Stimulated activated CD4-positive, alpha-beta T cell treated with anti-CD3 and anti-CD28 coated beads, Interleukin-4, amount 100 ng/mL, for 48 hours (primary cell): ENCODE measurements around the gene ADGRF3.
"Not testable (repeated sequence)": the region's sequence is repeated elsewhere in the genome, so short reads cannot be mapped to it uniquely, and the experiment has no call there.

ENCODE experiments used
- DNase-seq, 2 donors: peaks; one replicate each; pipeline ENCODE4 v3.0.0-alpha.2; 2020; ENCODE audit warnings: low read depth in 2 of 2

The ADGRF3 gene, protein sequence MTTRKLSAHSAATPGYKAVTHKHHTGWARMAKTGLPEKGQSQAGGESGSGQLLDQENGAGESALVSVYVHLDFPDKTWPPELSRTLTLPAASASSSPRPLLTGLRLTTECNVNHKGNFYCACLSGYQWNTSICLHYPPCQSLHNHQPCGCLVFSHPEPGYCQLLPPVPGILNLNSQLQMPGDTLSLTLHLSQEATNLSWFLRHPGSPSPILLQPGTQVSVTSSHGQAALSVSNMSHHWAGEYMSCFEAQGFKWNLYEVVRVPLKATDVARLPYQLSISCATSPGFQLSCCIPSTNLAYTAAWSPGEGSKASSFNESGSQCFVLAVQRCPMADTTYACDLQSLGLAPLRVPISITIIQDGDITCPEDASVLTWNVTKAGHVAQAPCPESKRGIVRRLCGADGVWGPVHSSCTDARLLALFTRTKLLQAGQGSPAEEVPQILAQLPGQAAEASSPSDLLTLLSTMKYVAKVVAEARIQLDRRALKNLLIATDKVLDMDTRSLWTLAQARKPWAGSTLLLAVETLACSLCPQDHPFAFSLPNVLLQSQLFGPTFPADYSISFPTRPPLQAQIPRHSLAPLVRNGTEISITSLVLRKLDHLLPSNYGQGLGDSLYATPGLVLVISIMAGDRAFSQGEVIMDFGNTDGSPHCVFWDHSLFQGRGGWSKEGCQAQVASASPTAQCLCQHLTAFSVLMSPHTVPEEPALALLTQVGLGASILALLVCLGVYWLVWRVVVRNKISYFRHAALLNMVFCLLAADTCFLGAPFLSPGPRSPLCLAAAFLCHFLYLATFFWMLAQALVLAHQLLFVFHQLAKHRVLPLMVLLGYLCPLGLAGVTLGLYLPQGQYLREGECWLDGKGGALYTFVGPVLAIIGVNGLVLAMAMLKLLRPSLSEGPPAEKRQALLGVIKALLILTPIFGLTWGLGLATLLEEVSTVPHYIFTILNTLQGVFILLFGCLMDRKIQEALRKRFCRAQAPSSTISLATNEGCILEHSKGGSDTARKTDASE

GRCh38 chr2:26346454-26347053 is at the start of gene ADGRF3:
Gene ADGRF3, minus strand, starts transcription at chr2:26346789. Its CDS starts 555 bp downstream, at chr2:26346234.
- peak; percentile 47 to 49 for DNase-seq

DNA sequence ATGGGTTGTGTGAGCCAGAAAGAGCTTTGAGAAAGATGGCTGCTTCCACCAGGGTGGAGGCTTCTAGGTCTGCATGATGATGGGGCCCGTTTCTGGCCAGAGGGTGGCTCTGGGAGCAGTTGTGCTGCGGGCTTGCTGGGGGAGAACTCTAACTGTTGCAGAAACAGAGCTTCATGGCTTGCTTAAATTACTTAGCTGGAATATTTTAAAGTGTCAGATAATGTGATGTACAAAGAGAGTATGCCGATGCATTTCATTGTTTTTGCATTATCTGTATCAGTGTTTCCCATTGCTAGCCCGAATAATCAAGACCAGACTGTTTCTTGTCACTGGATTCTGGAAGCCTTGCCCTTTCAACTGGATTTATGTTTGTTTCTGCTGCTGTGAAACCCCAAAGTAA is 48.8 kb upstream of the ADGRF3 start:
- DNase-seq, result no peak

GRCh38 chr2:26394694-26395093 is 48.1 kb upstream of the ADGRF3 start:
- DNase-seq, result no peak

GRCh38 chr2:26387189-26387588 is 40.6 kb upstream of the ADGRF3 start:
- no peak for DNase-seq

DNA sequence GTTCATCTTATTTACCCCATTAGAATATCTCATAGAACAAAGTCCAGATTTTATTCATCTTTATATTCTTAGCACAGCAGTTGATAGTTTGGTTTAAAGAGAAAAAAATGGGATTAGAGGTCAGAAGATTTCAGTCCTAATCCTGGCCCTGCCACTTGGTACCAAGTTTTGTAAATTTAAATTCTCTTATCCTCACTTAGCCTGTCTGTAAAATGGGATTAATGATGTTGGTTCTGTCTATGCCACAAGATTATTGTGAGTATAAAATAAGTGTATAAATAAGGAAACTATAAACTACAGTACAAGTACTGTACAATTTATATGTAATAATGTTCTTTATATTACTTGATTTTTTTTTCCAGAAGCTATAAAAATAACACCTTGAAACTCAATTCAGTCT is 38.0 kb upstream of the ADGRF3 start:
- no peak for DNase-seq

DNA sequence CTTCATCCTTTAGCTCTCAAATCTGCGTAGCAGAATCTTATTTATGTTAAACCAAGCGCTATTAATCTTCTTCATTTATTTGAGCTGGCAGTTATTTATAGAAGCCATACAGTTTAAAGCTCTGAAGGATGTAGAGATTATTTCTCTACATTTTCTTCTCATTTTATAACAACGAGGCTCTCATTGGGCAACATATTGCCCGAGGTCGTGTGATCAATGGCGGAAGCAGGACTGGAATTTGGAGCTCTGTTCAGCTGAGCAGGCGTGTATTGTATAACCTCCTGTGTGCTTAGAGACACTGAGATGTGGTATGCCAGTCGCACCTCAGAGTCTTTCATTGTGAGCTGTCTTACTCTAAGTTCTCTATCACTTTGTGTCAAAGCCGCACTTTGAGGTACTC is 37.6 kb upstream of the ADGRF3 start:
- DNase-seq, result no peak

DNA sequence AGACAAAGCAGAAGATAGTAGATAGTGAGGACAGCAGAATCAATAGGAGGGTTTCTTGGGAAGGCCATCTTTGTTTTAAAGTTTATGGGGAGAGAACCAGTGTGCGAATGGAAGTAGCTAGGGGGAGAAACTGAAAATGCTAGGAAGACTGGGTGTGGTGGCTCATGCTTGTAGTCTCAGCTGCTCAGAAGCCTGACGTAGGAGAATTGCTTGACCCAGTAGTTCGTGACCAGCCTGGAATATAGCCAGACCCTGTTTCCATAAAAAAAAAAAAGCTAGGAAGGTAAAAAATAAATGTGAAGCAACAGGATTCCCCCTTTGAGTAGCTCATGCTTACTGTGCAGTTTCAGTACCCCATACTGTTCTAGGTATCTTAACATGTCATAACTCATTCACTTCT is 36.0 kb upstream of the ADGRF3 start:
- no peak for DNase-seq

- no peak for DNase-seq
Observed at GRCh38 chr2:26380281-26380680, 33.7 kb upstream of the ADGRF3 start.

- no peak for DNase-seq
Observed at GRCh38 chr2:26376799-26377198, 30.2 kb upstream of the ADGRF3 start.

DNA sequence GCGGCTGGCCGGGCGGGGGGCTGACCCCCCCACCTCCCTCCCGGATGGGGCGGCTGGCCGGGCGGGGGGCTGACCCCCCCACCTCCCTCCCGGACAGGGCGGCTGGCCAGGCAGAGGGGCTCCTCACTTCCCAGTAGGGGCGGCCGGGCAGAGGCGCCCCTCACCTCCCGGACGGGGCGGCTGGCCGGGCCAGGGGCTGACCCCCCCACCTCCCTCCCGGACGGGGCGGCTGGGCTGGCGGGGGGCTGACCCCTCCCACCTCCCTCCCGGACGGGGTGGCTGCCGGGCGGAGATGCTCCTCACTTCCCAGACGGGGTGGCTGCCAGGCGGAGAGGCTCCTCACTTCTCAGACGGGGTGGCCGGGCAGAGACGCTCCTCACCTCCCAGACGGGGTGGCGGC is 24.3 kb upstream of the ADGRF3 start:
- DNase-seq, result not testable (repeated sequence)

GRCh38 chr2:26369664-26370063 is 23.1 kb upstream of the ADGRF3 start:
- DNase-seq, result not testable (repeated sequence)

DNA sequence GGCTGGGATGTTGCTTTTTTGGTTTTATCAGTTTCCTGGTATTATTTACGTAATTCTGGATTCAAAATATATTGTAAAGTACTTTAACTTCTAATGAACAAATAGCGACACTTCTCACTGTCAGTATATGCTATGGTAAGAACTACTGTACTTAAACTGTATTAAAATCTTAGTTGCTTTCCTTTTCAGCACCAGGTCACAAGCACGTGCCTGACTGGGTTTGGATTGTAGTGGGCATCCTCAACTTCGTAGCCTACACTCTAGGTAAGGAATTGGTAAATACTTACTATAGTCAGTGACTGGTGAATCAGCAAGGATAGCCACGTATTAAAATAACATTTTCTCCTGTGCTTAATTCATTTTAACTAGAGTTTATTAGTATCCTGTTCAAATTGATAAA is 20.4 kb upstream of the ADGRF3 start:
- no peak for DNase-seq

DNA sequence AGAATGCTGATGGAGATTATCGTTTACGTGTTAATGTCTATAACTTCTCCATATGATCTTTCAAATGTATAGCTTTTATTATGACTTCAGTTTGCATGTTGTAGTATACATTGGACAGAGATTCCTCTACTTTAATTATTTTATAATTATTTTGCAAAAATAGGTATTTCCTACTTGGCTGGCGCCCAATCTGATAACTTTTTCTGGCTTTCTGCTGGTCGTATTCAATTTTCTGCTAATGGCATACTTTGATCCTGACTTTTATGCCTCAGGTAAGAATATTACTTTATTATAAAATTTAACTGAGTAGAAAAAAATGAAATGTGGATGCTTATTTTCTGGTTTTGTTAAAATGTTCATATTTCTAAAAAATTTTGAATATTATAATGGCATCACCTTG is 18.1 kb upstream of the ADGRF3 start:
- DNase-seq, result no peak

DNA sequence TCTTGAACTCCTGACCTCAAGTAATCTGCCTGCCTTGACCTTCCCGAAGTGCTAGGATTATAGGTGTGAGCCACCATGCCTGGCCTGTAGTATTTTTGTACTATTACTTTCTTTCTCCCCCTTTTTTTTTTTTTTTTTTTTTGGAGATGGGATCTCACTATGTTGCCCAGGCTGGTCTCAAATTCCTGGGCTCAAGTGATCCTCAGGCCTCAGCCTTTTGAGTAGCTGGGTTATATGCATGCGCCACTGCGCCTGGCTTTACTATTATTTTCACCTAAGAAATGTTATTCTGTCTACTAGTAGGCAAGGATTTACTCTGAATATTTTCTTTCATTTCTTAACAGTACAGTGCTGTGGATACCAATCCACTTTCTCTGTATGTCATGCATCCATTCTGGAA is 17.4 kb upstream of the ADGRF3 start:
- no peak for DNase-seq

DNA sequence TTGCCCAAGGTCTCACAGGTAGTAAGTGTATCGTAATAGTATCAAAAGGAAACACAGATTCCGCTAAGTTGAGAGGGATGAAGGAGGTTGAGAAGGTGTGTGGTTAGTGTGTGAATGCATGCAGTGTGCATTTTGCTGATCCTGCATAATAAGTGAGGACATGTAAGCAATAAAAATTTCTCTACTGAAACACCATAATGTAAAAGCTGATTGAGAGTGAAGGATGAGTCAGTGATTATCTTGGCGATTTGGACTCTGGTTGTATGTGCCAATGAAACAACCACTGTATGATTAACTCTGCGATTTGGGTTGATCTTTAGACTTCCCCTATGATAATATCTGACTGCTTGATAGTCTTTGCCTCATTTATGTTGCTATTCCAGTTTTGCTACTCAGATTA is 16.7 kb upstream of the ADGRF3 start:
- DNase-seq, result no peak

DNA sequence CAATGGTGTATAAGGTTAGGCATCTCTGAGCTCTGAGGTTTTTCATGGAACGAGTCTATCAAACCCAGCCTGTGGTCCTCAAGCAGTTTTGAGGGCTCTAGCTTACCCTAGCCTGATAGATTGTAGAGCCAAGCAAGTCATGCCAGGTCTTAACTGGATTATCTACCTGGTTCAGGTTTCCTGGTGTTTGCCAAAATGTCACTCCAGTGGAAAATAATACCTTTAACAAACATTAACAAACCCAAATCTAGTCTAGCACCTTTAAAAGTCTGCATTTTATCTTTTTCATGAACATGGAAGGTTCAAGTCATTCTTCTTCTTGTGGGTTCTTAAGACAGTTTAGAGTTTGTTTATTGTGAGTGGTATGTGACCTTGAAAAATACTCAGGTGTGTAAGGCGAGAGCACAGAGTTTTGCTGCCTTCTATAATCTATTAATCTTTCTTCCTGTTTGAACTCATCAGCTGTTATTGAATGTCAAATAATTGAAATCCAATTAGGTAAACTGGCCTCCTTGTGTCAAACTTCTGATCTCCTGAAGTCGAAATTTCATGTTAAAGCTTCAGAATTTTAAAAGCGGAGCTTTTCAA is 13.4 kb upstream of the ADGRF3 start:
- no peak for DNase-seq

- no peak for DNase-seq
Observed at GRCh38 chr2:26356771-26357170, 10.2 kb upstream of the ADGRF3 start.

- DNase-seq, result no peak
Observed at GRCh38 chr2:26356111-26356510, 9.5 kb upstream of the ADGRF3 start.

- no peak for DNase-seq
Observed at GRCh38 chr2:26355038-26355995, 8.7 kb upstream of the ADGRF3 start.

GRCh38 chr2:26354469-26354868 is 7.9 kb upstream of the ADGRF3 start:
- DNase-seq, result not testable (repeated sequence)

- peak in 1 of 2 donors; percentile 28 for DNase-seq
Observed at GRCh38 chr2:26352892-26353291, 6.3 kb upstream of the ADGRF3 start.
